ENCODE measurements around the gene METAP1D. TPM values are rescaled to one million over a fixed set of nuclear protein-coding genes. Genes with fewer than 3 reads are reported as not detected.

METAP1D gene
- total RNA-seq = 1 to 10 TPM; 3.9 to 6.4 TPM

GRCh38 chr2:171999604-172000469, at the start of gene METAP1D:
Gene METAP1D (plus strand): TSS chr2:171999953. CDS start chr2:171999970, 17 bp downstream.
- H3K4me3 Mint-ChIP-seq = peak within 1 kb of the TSS; percentile 88
- peaks cover 27% of the 10 kb centered on the region for H3K4me1 Mint-ChIP-seq

GRCh38 chr2:171952276-171952675, 47.5 kb upstream of the METAP1D start:
- CTCF ChIA-PET = no interaction called here
- no peak overlapping the region for H3K27ac Mint-ChIP-seq
- no peak overlapping the region for H3K4me3 Mint-ChIP-seq
- no peaks in the 10 kb centered on the region for H3K9me3 Mint-ChIP-seq (ENCODE audit: low read depth)
- peaks cover 24% of the 10 kb centered on the region for H3K36me3 Mint-ChIP-seq
- H3K27me3 Mint-ChIP-seq = no peaks in the 10 kb centered on the region
- H3K4me1 Mint-ChIP-seq = peaks cover 22% of the 10 kb centered on the region
- DNase-seq = no peak
- no peak for ATAC-seq

More at GRCh38 chr2:171999604-172000469, at the start of gene METAP1D:
- CTCF ChIA-PET = interaction anchor here (1.0 to 1.5 kb wide), 2 partner anchors 103 to 106 kb away, joined by 3 to 4 read pairs; partner anchors contain the start of genes DLX2 and SLC25A12
- no peaks in the 10 kb centered on the region for H3K36me3 Mint-ChIP-seq
- ATAC-seq = peak; percentile 99
- no peaks in the 10 kb centered on the region for H3K9me3 Mint-ChIP-seq (ENCODE audit: low read depth)
- H3K27me3 Mint-ChIP-seq = peaks cover 16% of the 10 kb centered on the region
- H3K27ac Mint-ChIP-seq = peak within 1 kb of the TSS; percentile 91
- DNase-seq = peak; percentile 91

DNA sequence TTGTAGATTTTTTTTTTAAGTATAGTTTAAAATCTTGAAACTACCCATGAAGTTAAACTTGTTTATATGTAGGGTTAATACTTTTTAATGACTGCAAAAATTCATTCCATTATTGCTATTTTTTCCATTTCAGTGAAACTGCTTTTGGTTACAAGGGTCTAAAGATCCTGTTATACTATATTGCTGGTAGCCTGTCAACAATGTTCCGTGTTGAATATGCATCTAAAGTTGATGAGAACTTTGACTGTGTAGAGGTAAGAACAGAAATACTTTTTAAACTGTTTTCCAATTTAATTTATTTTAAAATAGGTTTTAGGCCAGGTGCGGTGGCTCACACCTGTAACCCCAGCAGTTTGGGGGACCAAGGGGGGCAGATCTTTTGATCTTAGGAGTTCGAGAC, 47.0 kb upstream of the METAP1D start:
- Mint-ChIP-seq H3K27ac (no peak overlapping the region), H3K9me3 (ENCODE audit: low read depth) (no peaks in the 10 kb centered on the region), H3K27me3 (no peaks in the 10 kb centered on the region), H3K36me3 (peaks cover 24% of the 10 kb centered on the region), H3K4me1 (peaks cover 25% of the 10 kb centered on the region), H3K4me3 (no peak overlapping the region)
- ATAC-seq = no peak
- DNase-seq = no peak
- CTCF ChIA-PET = interaction anchor here (0.7 kb wide), 1 partner anchor 354 kb away, joined by 4 read pairs; no protein-coding TSS in a partner anchor

DNA sequence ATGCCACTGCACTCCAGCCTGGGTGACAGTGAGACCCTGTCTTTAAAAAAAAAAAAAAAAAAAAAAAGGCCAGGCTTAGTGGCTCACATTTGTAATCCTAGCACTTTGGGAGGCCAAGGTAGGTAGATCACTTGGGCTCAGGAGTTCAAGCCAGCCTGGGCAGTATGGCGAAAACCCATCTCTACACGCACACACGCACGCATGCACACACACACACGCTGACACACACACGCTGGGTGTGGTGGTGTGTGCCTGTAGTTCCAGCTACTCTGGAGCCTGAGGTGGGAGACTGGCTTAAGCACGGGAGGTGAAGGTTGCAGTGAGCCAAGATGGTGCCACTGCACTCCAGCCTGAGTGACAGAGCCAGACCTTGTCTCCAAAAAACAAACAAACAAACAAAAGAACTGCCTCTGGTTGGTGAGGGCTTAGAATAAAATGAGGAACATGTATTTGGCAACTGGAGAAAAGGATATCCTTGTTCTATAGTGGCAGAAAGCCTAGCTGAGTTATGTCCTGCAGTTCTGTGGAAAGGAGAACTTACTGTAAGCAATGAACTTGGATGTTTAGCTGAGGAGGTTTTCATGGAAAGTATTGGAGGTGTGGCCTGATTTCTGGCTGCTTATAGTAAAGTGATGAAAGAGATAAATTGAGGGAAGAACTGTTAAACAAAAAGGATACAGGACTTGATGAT, 43.5 kb upstream of the METAP1D start:
- no peak overlapping the region for H3K4me3 Mint-ChIP-seq
- CTCF ChIA-PET = interaction anchor here (1.2 kb wide), 1 partner anchor 147 kb away, joined by 3 read pairs; the partner anchor contains the start of gene DLX2
- H3K9me3 Mint-ChIP-seq (ENCODE audit: low read depth) = no peaks in the 10 kb centered on the region
- peaks cover 23% of the 10 kb centered on the region for H3K36me3 Mint-ChIP-seq
- DNase-seq (no peak), ATAC-seq (no peak)
- H3K27me3 Mint-ChIP-seq = no peaks in the 10 kb centered on the region
- peaks cover 34% of the 10 kb centered on the region for H3K4me1 Mint-ChIP-seq
- no peak overlapping the region for H3K27ac Mint-ChIP-seq

DNA sequence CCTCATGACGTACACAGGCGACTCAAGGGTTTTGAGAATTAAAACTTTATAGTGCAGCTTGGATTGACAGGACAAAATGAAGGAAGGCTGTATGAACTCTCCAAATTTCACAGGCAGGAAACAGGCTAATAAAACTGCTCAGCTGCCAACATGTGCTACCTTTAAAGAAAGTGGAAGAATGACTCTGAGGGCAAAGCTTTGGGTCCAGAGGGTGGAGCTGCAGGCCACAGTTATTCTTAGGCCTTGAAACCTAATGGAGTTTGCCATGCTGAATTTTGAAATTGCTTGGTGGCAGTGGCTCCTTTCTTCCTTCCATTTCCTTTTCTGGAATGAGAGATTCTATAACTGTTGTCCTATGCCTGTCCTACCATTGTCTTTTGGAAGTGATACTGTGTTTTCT, 42.7 kb upstream of the METAP1D start:
- ATAC-seq = no peak
- H3K9me3 Mint-ChIP-seq (ENCODE audit: low read depth) = no peaks in the 10 kb centered on the region
- CTCF ChIA-PET = no interaction called here
- H3K4me1 Mint-ChIP-seq = peaks cover 34% of the 10 kb centered on the region
- H3K27ac Mint-ChIP-seq = no peak overlapping the region
- peaks cover 23% of the 10 kb centered on the region for H3K36me3 Mint-ChIP-seq
- no peaks in the 10 kb centered on the region for H3K27me3 Mint-ChIP-seq
- no peak overlapping the region for H3K4me3 Mint-ChIP-seq
- DNase-seq = no peak

- Mint-ChIP-seq H3K27me3 (no peaks in the 10 kb centered on the region), H3K27ac (no peak overlapping the region), H3K4me1 (peaks cover 37% of the 10 kb centered on the region), H3K4me3 (no peak overlapping the region), H3K9me3 (ENCODE audit: low read depth) (no peaks in the 10 kb centered on the region), H3K36me3 (peaks cover 21% of the 10 kb centered on the region)
- ATAC-seq (no peak), DNase-seq (no peak)
- CTCF ChIA-PET = interaction anchor here (0.9 kb wide), 1 partner anchor 145 kb away, joined by 3 read pairs; no protein-coding TSS in a partner anchor
Observed at GRCh38 chr2:171958475-171958874, 41.3 kb upstream of the METAP1D start.

GRCh38 chr2:171959998-171960397, 39.8 kb upstream of the METAP1D start:
- no peak overlapping the region for H3K4me3 Mint-ChIP-seq
- H3K4me1 Mint-ChIP-seq = peaks cover 30% of the 10 kb centered on the region
- CTCF ChIA-PET = no interaction called here
- no peaks in the 10 kb centered on the region for H3K9me3 Mint-ChIP-seq (ENCODE audit: low read depth)
- peaks cover 14% of the 10 kb centered on the region for H3K36me3 Mint-ChIP-seq
- ATAC-seq (no peak), DNase-seq (no peak)
- no peak overlapping the region for H3K27ac Mint-ChIP-seq
- H3K27me3 Mint-ChIP-seq = no peaks in the 10 kb centered on the region

GRCh38 chr2:171960570-171960969, 39.2 kb upstream of the METAP1D start:
- CTCF ChIA-PET = interaction anchor here (0.8 kb wide), 1 partner anchor 146 kb away, joined by 3 read pairs; no protein-coding TSS in a partner anchor

GRCh38 chr2:171963198-171963597, 36.6 kb upstream of the METAP1D start:
- no peak overlapping the region for H3K4me3 Mint-ChIP-seq
- H3K36me3 Mint-ChIP-seq = peaks cover 27% of the 10 kb centered on the region
- H3K27me3 Mint-ChIP-seq = no peaks in the 10 kb centered on the region
- CTCF ChIA-PET = no interaction called here
- H3K9me3 Mint-ChIP-seq (ENCODE audit: low read depth) = no peaks in the 10 kb centered on the region
- H3K27ac Mint-ChIP-seq = no peak overlapping the region
- ATAC-seq (no peak), DNase-seq (no peak)
- peaks cover 19% of the 10 kb centered on the region for H3K4me1 Mint-ChIP-seq

More at GRCh38 chr2:171960570-171960969, 39.2 kb upstream of the METAP1D start:
- Mint-ChIP-seq H3K4me3 (no peak overlapping the region), H3K27ac (no peak overlapping the region), H3K9me3 (ENCODE audit: low read depth) (no peaks in the 10 kb centered on the region), H3K36me3 (peaks cover 14% of the 10 kb centered on the region), H3K27me3 (no peaks in the 10 kb centered on the region), H3K4me1 (peaks cover 28% of the 10 kb centered on the region)
- ATAC-seq (no peak), DNase-seq (no peak)

GRCh38 chr2:171964308-171964707, 35.4 kb upstream of the METAP1D start:
- ATAC-seq (no peak), DNase-seq (no peak)
- Mint-ChIP-seq H3K27ac (no peak overlapping the region), H3K4me3 (no peak overlapping the region), H3K36me3 (peaks cover 27% of the 10 kb centered on the region), H3K27me3 (no peaks in the 10 kb centered on the region), H3K9me3 (ENCODE audit: low read depth) (no peaks in the 10 kb centered on the region), H3K4me1 (peaks cover 16% of the 10 kb centered on the region)
- CTCF ChIA-PET = no interaction called here

- Mint-ChIP-seq H3K36me3 (peaks cover 28% of the 10 kb centered on the region), H3K4me3 (no peak overlapping the region), H3K4me1 (peaks cover 12% of the 10 kb centered on the region), H3K27me3 (no peaks in the 10 kb centered on the region), H3K27ac (no peak overlapping the region), H3K9me3 (ENCODE audit: low read depth) (no peaks in the 10 kb centered on the region)
- no peak for DNase-seq
- ATAC-seq = no peak
- CTCF ChIA-PET = no interaction called here
Observed at GRCh38 chr2:171965238-171965637, 34.5 kb upstream of the METAP1D start.

- Mint-ChIP-seq H3K9me3 (ENCODE audit: low read depth) (no peaks in the 10 kb centered on the region), H3K4me3 (no peak overlapping the region), H3K27me3 (no peaks in the 10 kb centered on the region), H3K27ac (no peak overlapping the region), H3K36me3 (peaks cover 29% of the 10 kb centered on the region), H3K4me1 (peaks cover 12% of the 10 kb centered on the region)
- CTCF ChIA-PET = no interaction called here
- DNase-seq = no peak
- ATAC-seq = no peak
Observed at GRCh38 chr2:171965661-171966060, 34.1 kb upstream of the METAP1D start.

DNA sequence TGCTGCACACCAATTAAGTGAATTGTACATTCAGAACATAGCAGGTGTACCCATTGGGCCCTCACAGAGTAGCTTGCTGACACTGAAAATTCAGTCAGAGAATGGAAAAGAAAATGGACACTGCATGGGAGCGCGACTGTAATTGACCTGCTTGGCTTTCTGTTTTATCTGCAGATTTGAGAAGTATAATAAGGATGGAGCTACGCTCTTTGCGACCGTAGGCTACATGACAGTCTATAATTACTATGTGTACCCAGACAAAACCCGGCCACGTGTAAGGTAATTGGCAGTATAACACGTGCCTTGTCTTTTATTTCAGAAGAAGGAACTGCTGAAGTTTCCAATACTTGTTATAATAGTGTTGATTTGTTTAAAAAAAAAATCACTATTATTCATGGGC, 33.5 kb upstream of the METAP1D start:
- Mint-ChIP-seq H3K27me3 (no peaks in the 10 kb centered on the region), H3K27ac (no peak overlapping the region), H3K36me3 (peaks cover 26% of the 10 kb centered on the region), H3K4me1 (peaks cover 10% of the 10 kb centered on the region), H3K4me3 (no peak overlapping the region), H3K9me3 (ENCODE audit: low read depth) (no peaks in the 10 kb centered on the region)
- no peak for DNase-seq
- CTCF ChIA-PET = no interaction called here
- ATAC-seq = no peak
